ENCODE measurements around the gene BCORL1. TPM values are rescaled to one million over a fixed set of nuclear protein-coding genes. Genes with fewer than 3 reads are reported as not detected.

Gene BCORL1
- total RNA-seq, 1 donor from 2014 or later = 10.3 TPM

GRCh38 chrX:129998021-129998420 is 15.6 kb downstream of the BCORL1 start:
- Histone ChIP-seq H3K27ac (no peak overlapping the region), H3K27me3 (no peaks in the 10 kb centered on the region), H3K4me3 (no peak overlapping the region), H3K4me1 (no peaks in the 10 kb centered on the region), H3K9me3 (no peaks in the 10 kb centered on the region), H3K36me3 (no peaks in the 10 kb centered on the region)
- intact Hi-C loops (cut with DNase I) = no loop called here
- no peak for TF ChIP-seq CTCF (IDR thresholded peaks at IDR 0.05)
- DNase-seq (ENCODE audit: low spot score in 2 of 2) = no peak

GRCh38 chrX:130001893-130002292 is 19.5 kb downstream of the BCORL1 start:
- DNase-seq (ENCODE audit: low spot score in 2 of 2) = no peak
- no peaks in the 10 kb centered on the region for H3K4me1 ChIP-seq
- no peaks in the 10 kb centered on the region for H3K27me3 ChIP-seq
- H3K9me3 ChIP-seq = no peaks in the 10 kb centered on the region
- H3K36me3 ChIP-seq = no peaks in the 10 kb centered on the region
- H3K4me3 ChIP-seq = no peak overlapping the region
- no peak overlapping the region for H3K27ac ChIP-seq
- intact Hi-C loops (cut with DNase I) = no loop called here
- TF ChIP-seq CTCF (IDR thresholded peaks at IDR 0.05) = no peak

- H3K36me3 ChIP-seq = no peaks in the 10 kb centered on the region
- H3K4me3 ChIP-seq = no peak overlapping the region
- H3K9me3 ChIP-seq = no peaks in the 10 kb centered on the region
- no peak overlapping the region for H3K27ac ChIP-seq
- DNase-seq (ENCODE audit: low spot score in 2 of 2) = no peak
- H3K27me3 ChIP-seq = no peaks in the 10 kb centered on the region
- intact Hi-C loops (cut with DNase I) = no loop called here
- no peak for TF ChIP-seq CTCF (IDR thresholded peaks at IDR 0.05)
- no peaks in the 10 kb centered on the region for H3K4me1 ChIP-seq
These were observed 20.1 kb downstream of the BCORL1 start for GRCh38 chrX:130002541-130002940.

DNA sequence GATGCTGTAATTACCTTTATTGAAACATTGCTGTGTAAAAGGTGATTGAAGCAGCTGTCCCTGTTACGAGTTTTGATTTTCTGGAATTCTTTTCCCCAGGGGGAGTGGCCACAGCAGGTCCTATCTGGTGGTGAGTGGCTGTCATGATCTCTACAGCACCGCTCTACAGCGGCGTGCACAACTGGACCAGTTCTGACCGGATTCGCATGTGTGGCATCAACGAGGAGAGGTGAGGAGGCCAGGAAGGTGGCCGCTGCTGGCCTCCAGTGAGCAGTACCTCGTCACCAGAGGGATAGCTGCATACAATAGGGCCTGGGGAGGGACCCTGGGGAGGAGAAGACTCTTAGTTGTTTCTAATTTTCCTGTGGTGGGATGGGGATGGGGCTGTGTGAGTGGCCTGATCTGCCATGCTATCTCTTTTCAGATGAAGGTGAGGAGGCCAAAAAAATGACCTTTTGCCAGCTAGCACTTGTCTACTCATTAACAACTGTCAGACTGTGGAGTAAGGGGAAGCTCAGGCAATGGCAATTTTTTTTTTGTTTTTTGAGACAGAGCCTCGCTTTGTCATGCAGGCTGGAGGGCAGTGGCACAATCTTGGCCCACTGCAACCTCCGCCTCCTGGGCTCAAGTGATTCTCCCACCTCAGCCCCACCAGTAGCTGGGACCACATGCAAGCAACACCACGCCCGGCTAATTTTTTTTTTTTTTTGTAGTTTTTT is 22.8 kb downstream of the BCORL1 start:
- DNase-seq (ENCODE audit: low spot score in 2 of 2) = no peak
- TF ChIP-seq CTCF (IDR thresholded peaks at IDR 0.05) = no peak
- H3K9me3 ChIP-seq = no peaks in the 10 kb centered on the region
- no peak overlapping the region for H3K27ac ChIP-seq
- H3K4me1 ChIP-seq = no peaks in the 10 kb centered on the region
- peaks cover 0 to 7% of the 10 kb centered on the region in 2 donors for H3K36me3 ChIP-seq
- no peaks in the 10 kb centered on the region for H3K27me3 ChIP-seq
- no peak overlapping the region for H3K4me3 ChIP-seq
- intact Hi-C loops (cut with DNase I) = no loop called here

DNA sequence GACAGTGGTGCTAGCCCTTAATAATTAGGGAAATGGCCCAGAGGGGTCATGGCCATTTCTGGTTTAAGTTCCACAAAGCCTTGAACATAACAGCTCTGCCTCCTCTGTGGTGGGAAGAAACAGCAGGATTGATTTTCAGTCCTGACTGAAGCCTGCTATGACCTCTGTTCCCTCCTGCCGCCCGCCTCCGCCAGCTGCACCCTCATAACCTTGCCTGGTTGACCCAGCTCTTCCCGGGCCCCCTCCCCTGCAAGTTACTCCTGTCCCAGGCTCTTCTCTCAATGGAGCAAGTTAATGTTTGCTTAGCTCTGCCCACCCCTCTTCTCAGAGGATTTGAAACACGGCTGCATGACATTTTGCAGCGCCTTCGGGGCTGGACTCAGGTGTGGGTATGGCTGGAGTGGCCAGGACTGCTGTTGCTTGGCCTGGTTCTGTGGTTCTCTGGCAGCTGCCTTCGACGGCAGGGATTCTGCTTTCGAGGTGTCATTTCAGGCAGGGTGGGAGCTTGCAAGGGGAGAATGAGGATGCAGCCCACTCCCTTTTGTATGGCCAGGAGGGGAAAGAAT is 27.3 kb downstream of the BCORL1 start:
- no peak overlapping the region for H3K27ac ChIP-seq
- no peaks in the 10 kb centered on the region for H3K4me1 ChIP-seq
- no peaks in the 10 kb centered on the region for H3K9me3 ChIP-seq
- no peak for DNase-seq (ENCODE audit: low spot score in 2 of 2)
- intact Hi-C loops (cut with DNase I) = no loop called here
- no peak for TF ChIP-seq CTCF (IDR thresholded peaks at IDR 0.05)
- no peaks in the 10 kb centered on the region for H3K27me3 ChIP-seq
- no peak overlapping the region for H3K4me3 ChIP-seq
- H3K36me3 ChIP-seq = peaks cover 8 to 14% of the 10 kb centered on the region in 2 donors

Measured in ascending aorta (tissue), 2 donors.